ENCODE data around the gene SYK. TPM values are rescaled to one million over a fixed set of nuclear protein-coding genes. Genes with fewer than 3 reads are reported as not detected.

SYK gene
- total and polyA plus RNA-seq, 2 donors (not counting 1 experiment from before 2014, with no cell fraction given) = 60.3 to 242 TPM

DNA sequence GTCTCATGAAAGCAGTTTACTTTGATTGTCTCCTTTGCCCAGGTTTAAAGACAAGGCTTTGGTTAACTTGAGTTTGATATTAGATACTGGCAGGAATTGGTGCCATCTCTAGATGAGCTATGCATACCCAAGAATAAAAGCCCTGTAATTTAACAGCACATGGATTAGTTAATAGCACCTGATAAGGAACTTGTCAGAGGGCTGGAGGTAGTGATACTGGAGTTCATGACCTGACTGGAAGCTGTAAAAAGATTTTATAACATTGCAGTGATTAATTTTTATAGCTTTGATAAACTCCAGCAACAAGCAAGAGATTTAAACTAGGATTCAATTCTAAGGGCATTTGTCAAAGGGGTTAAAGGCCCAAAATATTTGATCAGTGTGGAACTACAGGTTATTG, 34.9 kb upstream of the SYK start:
- Histone ChIP-seq H3K79me2 (ENCODE audit: control insufficient read depth, insufficient read depth, low read length) (no peaks in the 10 kb centered on the region), H3K9ac (ENCODE audit: low read length) (no peak overlapping the region), H4K20me1 (ENCODE audit: control insufficient read depth, insufficient read depth, low read length, poor library complexity, severe bottlenecking) (no peaks in the 10 kb centered on the region), H3K9me3 (ENCODE audit: control extremely low read depth in 1 of 3, control insufficient read depth in 2 of 3, insufficient read depth in 1 of 3, low read length in 2 of 3) (peaks cover 3 to 4% (median 4%) of the 10 kb centered on the region in 3 donors), H3K4me3 (ENCODE audit: control extremely low read depth in 1 of 5, extremely low read depth in 1 of 5, insufficient read depth in 1 of 5, low read depth in 2 of 5, low read length in 4 of 5) (no peak overlapping the region), H3K36me3 (replicated peaks in 1 of 2; ENCODE audit: control extremely low read depth in 1 of 2, control insufficient read depth in 1 of 2, extremely low read depth in 1 of 2, insufficient read depth in 2 of 2, low read length in 1 of 2) (no peaks in the 10 kb centered on the region), H3K27ac (ENCODE audit: low read length in 2 of 2) (no peak overlapping the region), H3K4me1 (ENCODE audit: control insufficient read depth in 2 of 2, insufficient read depth in 2 of 2, low read length in 2 of 2) (peaks cover 32 to 34% of the 10 kb centered on the region in 2 donors), H2AFZ (ENCODE audit: insufficient read depth, low read depth, low read length, poor library complexity, severe bottlenecking) (no peak overlapping the region), H3K4me2 (replicated peaks; ENCODE audit: low read depth, low read length, poor library complexity, severe bottlenecking) (no peak overlapping the region), H3K27me3 (replicated peaks in 1 of 4; ENCODE audit: control extremely low read depth in 1 of 4, control insufficient read depth in 3 of 4, insufficient read depth in 4 of 4, low read length in 3 of 4) (peaks cover 0 to 2% (median 0%) of the 10 kb centered on the region in 4 experiments)
- Mint-ChIP-seq H3K27me3 (no peaks in the 10 kb centered on the region), H3K4me3 (no peak overlapping the region), H3K27ac (no peak overlapping the region), H3K4me1 (peaks cover 36% of the 10 kb centered on the region), H3K9me3 (ENCODE audit: insufficient read depth) (no peaks in the 10 kb centered on the region)
- ChIA-PET CTCF (interaction anchor here (1.1 to 4.1 kb wide), 3 partner anchors 8 to 102 kb away, joined by 3 to 21 read pairs (median 4); no protein-coding TSS in a partner anchor), POLR2A (no interaction called here)
- ATAC-seq (ENCODE audit: low read depth) = no peak
- intact Hi-C loops (cut with micrococcal nuclease) = no loop called here
- TF ChIP-seq CTCF (IDR thresholded peaks at IDR 0.05) = no peak
- no peak for DNase-seq

DNA sequence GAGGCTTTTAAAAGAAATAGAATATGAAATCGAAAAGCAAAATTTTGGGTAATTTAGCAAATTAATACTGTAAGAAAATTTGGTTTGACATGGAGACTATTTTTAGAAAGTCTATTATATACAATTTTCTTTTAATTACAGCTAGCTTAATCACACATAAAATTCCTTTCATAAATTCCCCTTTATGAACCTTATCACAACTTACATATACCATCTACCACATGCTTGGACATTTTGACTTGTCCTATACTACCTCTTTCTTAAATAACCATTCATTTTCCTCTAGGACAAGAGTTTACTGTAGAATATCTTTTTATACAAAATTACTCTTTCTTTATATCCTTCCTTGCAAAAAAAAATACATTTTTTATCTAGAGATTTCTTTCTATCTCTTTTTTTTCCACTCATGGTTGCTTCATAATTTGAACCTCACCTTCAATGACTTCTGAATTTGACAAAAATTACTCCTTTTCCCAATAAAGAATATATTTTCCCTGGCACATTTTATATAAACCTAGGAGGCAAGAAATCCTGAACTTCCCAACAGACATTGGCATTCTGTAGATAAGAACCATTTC, 34.0 kb upstream of the SYK start:
- ChIA-PET POLR2A (interaction anchor here (0.7 kb wide), 1 partner anchor 80 kb away, joined by 3 read pairs; no protein-coding TSS in a partner anchor), CTCF (interaction anchor here (0.9 to 4.1 kb wide), 4 partner anchors 11 to 82 kb away, joined by 3 to 21 read pairs (median 5); no protein-coding TSS in a partner anchor)
- no CpG with 5 or more reads among the region's 1 CpG for WGBS (ENCODE audit: insufficient coverage)
- Mint-ChIP-seq H3K9me3 (ENCODE audit: insufficient read depth) (no peaks in the 10 kb centered on the region), H3K27me3 (no peaks in the 10 kb centered on the region), H3K27ac (no peak overlapping the region), H3K4me1 (peaks cover 44% of the 10 kb centered on the region), H3K4me3 (no peak overlapping the region)
- H3K4me1 ChIP-seq (ENCODE audit: control insufficient read depth in 2 of 2, insufficient read depth in 2 of 2, low read length in 2 of 2) = peaks cover 39 to 43% of the 10 kb centered on the region in 2 donors
- no peak overlapping the region for H3K4me2 ChIP-seq (replicated peaks; ENCODE audit: low read depth, low read length, poor library complexity, severe bottlenecking)
- peaks cover 3 to 4% (median 4%) of the 10 kb centered on the region in 3 donors for H3K9me3 ChIP-seq (ENCODE audit: control extremely low read depth in 1 of 3, control insufficient read depth in 2 of 3, insufficient read depth in 1 of 3, low read length in 2 of 3)
- no peak overlapping the region for H3K9ac ChIP-seq (ENCODE audit: low read length)
- ATAC-seq (ENCODE audit: low read depth) = no peak
- no peaks in the 10 kb centered on the region for H4K20me1 ChIP-seq (ENCODE audit: control insufficient read depth, insufficient read depth, low read length, poor library complexity, severe bottlenecking)
- TF ChIP-seq CTCF (IDR thresholded peaks at IDR 0.05) (no peak), EZH2 (IDR thresholded peaks at IDR 0.05; ENCODE audit: borderline replicate concordance, insufficient read depth, low read depth, low read length, poor library complexity, severe bottlenecking) (no peak)
- no peaks in the 10 kb centered on the region for H3K36me3 ChIP-seq (replicated peaks in 1 of 2; ENCODE audit: control extremely low read depth in 1 of 2, control insufficient read depth in 1 of 2, extremely low read depth in 1 of 2, insufficient read depth in 2 of 2, low read length in 1 of 2)
- intact Hi-C loops (cut with micrococcal nuclease) = no loop called here
- no peak for DNase-seq
- H3K27me3 ChIP-seq (replicated peaks in 1 of 4; ENCODE audit: control extremely low read depth in 1 of 4, control insufficient read depth in 3 of 4, insufficient read depth in 4 of 4, low read length in 3 of 4) = no peaks in the 10 kb centered on the region
- no peak overlapping the region for H3K27ac ChIP-seq (ENCODE audit: low read length in 2 of 2)
- no peak overlapping the region for H2AFZ ChIP-seq (ENCODE audit: insufficient read depth, low read depth, low read length, poor library complexity, severe bottlenecking)
- no peak overlapping the region for H3K4me3 ChIP-seq (ENCODE audit: control extremely low read depth in 1 of 5, extremely low read depth in 1 of 5, insufficient read depth in 1 of 5, low read depth in 2 of 5, low read length in 4 of 5)
- H3K79me2 ChIP-seq (ENCODE audit: control insufficient read depth, insufficient read depth, low read length) = no peaks in the 10 kb centered on the region

Data from B cell (primary cell).